ENCODE results near the gene FAM81A. TPM values are rescaled to one million over a fixed set of nuclear protein-coding genes. Genes with fewer than 3 reads are reported as not detected.

Gene FAM81A
- total RNA-seq, 1 experiment from 2014 or later, result not detected

- in situ Hi-C loops (cut with HindIII; ENCODE audit: low sequenced_read_pairs), result no loop called here
These were observed 120.9 kb downstream of the FAM81A start for GRCh38 chr15:59558851-59559250.

GRCh38 chr15:59561547-59561946, 123.6 kb downstream of the FAM81A start:
- no peak for DNase-seq (ENCODE audit: low spot score)
- in situ Hi-C loops (cut with HindIII; ENCODE audit: low sequenced_read_pairs), result no loop called here

More at GRCh38 chr15:59558851-59559250, 120.9 kb downstream of the FAM81A start:
- no peak for DNase-seq (ENCODE audit: low spot score)

- DNase-seq (ENCODE audit: low spot score), result no peak
- in situ Hi-C loops (cut with HindIII; ENCODE audit: low sequenced_read_pairs), result no loop called here
These were observed 124.6 kb downstream of the FAM81A start for GRCh38 chr15:59562448-59563186.

GRCh38 chr15:59565299-59565698, 127.3 kb downstream of the FAM81A start:
- in situ Hi-C loops (cut with HindIII; ENCODE audit: low sequenced_read_pairs), result no loop called here
- DNase-seq (ENCODE audit: low spot score), result no peak

GRCh38 chr15:59567324-59567723, 129.3 kb downstream of the FAM81A start:
- in situ Hi-C loops (cut with HindIII; ENCODE audit: low sequenced_read_pairs), result no loop called here
- no peak for DNase-seq (ENCODE audit: low spot score)

GRCh38 chr15:59569477-59569876, 131.5 kb downstream of the FAM81A start:
- DNase-seq (ENCODE audit: low spot score), result no peak
- in situ Hi-C loops (cut with HindIII; ENCODE audit: low sequenced_read_pairs), result no loop called here

- no peak for DNase-seq (ENCODE audit: low spot score)
- in situ Hi-C loops (cut with HindIII; ENCODE audit: low sequenced_read_pairs), result no loop called here
These were observed 132.3 kb downstream of the FAM81A start for GRCh38 chr15:59570315-59570714.

GRCh38 chr15:59571606-59572005, 133.6 kb downstream of the FAM81A start:
- DNase-seq (ENCODE audit: low spot score), result no peak
- in situ Hi-C loops (cut with HindIII; ENCODE audit: low sequenced_read_pairs), result no loop called here

Other genes starting within 250 kb of the FAM81A start
- not detected in 2 replicates for gene LDHAL6B, start 231.3 kb upstream of the FAM81A start, total RNA-seq (2014; rRNA removed; shearing (Covaris generic))
- 3.6 and 16.9 TPM in 2 replicates for gene MYO1E, start 65.3 kb upstream of the FAM81A start, total RNA-seq (2014; rRNA removed; shearing (Covaris generic))
- gene GCNT3, start 173.6 kb downstream of the FAM81A start, total RNA-seq (2014; rRNA removed; shearing (Covaris generic)), result not detected in 2 replicates
- gene GTF2A2, start 219.3 kb downstream of the FAM81A start, total RNA-seq (2014; rRNA removed; shearing (Covaris generic)), result 81.6 and 111 TPM in 2 replicates

Measured in G401 (cell line).